Measurements from ENCODE around the gene HMOX1.

DNA sequence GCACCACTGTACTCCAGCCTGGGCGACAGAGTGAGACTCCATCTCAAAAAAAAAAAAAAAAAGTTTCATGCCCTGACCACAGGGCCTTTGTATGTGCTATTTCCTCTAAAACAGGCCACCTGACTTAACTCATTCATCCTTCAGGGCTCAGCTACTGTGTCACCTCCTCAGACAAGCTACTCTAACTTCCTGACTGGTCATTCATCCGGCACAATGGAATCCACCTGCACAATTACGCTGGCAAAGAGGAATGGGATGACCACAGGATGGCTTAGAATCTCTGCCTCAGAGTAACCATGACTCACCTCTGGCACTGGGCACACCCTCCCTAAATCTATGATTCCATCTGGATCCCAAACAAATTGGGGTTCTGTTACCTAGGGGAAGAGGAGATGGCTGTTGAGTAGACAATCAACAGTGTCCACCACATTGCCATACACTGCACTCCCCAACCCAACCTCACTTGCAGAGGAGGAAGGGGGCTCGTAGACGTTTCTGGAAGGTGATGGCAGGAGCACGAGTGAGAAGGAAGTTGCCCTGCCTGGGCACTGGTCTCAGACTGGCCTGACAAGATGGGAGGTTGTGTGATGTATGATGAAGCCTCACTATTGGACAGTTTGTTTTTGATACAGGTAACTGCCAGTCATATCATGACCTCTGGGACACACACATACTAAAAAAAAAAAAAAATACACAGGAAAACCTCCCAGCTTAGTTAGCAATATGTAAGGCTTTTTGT, 22.8 kb upstream of the HMOX1 start:
- TF ChIP-seq POLR2AphosphoS5 (IDR thresholded peaks at IDR 0.05; ENCODE audit: low read depth, low read length) (no peak), POLR2A (IDR thresholded peaks at IDR 0.05; ENCODE audit: low read depth, low read length) (no peak), TAF1 (IDR thresholded peaks at IDR 0.05; ENCODE audit: borderline replicate concordance, low read depth, low read length) (no peak)
